Activated CD8-positive, alpha-beta memory T cell treated with anti-CD3 and anti-CD28 coated beads for 48 hours (primary cell): Measurements from ENCODE around the gene NACA2.
"Not testable (repeated sequence)": the region's sequence is repeated elsewhere in the genome, so short reads cannot be mapped to it uniquely, and the experiment has no call there.

Source experiments
- DNase-seq, 3 experiments: peaks; one replicate each; pipeline ENCODE4 v3.0.0-alpha.2; 2020; ENCODE audit warnings: low read depth in 2 of 3, low spot score in 2 of 3

Gene NACA2

DNA sequence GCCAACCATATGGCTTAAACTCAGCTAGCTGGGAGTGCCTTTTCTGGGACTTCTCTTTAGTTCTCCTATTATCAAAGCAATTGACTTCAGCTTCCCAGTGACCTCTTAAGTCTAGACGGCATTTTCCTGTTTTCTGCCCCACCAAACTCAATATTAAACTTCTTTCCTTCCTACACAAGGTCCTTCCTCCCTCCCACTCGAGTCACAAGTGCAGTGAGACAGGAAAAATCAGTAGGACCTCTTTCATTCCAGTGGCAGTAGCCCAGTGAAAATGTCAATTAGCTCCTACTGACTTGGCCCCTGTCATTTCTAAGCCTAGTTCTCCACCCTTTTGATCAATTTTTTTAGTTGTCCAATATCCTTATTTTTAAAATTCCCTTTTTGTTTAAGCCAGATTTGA is 9.6 kb upstream of the NACA2 start:
- DNase-seq: no peak

- DNase-seq: no peak
Measured at GRCh38 chr17:61599608-61600007, 8.6 kb upstream of the NACA2 start.

DNA sequence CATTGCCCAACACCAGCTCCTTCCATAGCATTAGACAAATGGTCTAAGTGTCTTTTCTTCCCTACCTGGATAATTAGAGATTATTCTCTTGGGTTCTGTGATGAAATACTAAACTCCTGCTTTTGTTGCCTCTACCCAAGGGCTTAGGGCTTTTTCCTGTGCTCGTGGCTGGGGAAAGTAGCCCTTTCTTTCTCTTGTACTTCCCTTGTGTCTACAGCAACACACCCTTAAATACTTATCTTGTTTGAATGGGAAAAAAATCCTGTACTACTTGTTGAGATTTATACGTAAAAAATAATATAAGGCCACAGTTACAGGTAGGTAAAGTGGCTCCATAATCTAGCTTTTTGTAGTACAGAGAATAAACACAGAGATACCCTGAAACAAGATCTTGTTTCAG is 7.0 kb upstream of the NACA2 start:
- DNase-seq: no peak

GRCh38 chr17:61597607-61598006 is 6.6 kb upstream of the NACA2 start:
- DNase-seq: no peak

GRCh38 chr17:61595418-61596186 is 4.6 kb upstream of the NACA2 start:
- no peak for DNase-seq

GRCh38 chr17:61594294-61594825 is 3.3 kb upstream of the NACA2 start:
- no peak for DNase-seq

GRCh38 chr17:61593426-61593825 is 2.4 kb upstream of the NACA2 start:
- no peak for DNase-seq

GRCh38 chr17:61591930-61592329 is 911 bp upstream of the NACA2 start:
- DNase-seq: no peak

- no peak for DNase-seq
Measured at GRCh38 chr17:61589990-61590389, 1.0 kb downstream of the NACA2 start.

DNA sequence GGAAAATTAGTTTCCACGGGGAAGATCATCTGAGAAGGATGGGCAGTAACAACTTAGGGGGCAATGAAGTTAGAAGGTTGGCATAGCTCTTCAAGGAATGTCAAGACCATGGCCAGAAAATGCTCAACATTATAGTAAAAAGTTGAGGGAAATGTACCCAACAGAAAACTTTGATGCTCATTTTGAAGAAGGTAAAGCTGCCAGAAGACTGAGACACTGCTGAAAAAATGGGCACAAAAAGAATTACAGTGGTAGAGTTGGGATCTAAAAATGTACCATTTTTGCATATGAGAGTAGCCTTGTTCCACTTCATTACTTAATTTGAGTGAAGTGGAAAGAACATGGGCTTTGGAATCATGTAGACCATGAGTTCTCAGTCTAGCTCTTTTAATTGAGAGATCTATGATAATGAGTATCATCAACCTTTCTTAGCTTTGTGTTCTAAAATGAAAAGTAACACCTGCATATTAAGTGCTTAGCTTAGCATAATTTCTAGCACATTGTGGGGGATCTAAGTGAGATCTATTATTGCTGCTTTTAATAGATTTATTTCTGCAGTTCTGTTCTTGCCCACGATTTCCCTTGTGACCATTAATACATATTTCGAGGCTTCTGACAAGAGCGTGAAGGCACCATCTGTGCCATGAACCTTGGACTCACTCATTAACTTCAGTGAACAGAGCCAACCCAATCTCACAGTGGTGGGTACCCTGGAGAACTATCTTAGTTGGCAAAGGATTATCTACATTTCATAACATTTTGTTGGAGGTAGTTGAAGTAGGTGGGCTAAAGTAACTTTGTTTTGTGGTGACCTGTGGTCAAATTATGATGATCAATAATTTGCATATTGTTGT is 3.0 kb downstream of the NACA2 start:
- no peak for DNase-seq

GRCh38 chr17:61587242-61587641 is 3.8 kb downstream of the NACA2 start:
- DNase-seq: no peak

GRCh38 chr17:61586622-61587021 is 4.4 kb downstream of the NACA2 start:
- DNase-seq: not testable (repeated sequence)

DNA sequence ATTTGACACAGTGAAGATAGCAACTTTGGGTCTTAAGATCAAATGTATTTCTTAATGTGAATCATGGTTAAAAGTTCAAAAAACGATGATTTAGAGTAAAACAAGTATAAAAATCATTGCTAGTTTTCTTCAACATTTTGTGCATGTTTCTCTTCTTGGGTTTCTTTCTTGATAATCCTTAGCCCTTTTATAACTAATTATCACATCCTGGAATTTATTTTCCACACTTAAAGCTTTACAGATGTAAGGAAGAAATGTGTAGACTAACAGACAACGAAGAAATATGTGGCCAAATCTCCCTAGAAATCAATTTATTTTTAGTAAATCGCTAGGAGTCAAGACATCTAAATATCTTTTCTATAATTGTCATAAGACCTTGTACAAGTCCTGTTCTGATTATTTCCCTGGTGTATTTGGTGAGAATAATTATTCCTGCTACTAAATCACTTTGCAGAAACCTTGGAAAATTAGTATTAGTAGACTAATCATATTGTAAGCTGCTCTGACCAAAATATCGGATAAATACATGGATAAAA is 4.9 kb downstream of the NACA2 start:
- no peak for DNase-seq

- no peak for DNase-seq
Measured at GRCh38 chr17:61584866-61585265, 6.2 kb downstream of the NACA2 start.

GRCh38 chr17:61584266-61584665 is 6.8 kb downstream of the NACA2 start:
- DNase-seq: no peak

DNA sequence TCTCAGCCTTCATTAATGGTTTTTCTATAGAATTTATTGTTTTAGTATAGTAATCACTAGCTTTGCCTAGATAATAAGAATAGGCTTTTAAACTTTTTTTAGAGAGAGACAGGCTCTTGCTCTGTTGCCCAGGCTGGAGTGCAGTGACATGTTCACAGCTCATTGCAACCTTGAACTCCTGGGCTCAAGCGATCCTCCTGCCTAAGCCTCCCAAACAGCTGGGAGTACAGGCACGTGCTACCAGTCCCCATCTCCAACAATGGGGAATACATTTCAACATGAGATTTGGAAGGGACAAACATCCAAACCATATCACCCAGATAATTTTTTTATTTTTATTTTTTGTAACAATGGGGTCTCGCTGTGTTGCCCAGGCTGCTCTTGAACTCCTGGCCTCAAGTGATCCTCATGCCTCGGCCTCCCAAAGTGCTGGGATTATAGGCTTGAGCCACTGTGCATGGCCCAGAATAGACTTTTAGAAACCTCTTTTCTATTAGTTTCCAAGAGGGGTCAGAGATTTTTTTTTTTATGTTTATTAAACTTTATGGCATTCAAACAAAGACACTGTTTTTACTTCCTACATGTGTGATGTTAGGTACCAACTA is 7.3 kb downstream of the NACA2 start:
- DNase-seq: no peak

DNA sequence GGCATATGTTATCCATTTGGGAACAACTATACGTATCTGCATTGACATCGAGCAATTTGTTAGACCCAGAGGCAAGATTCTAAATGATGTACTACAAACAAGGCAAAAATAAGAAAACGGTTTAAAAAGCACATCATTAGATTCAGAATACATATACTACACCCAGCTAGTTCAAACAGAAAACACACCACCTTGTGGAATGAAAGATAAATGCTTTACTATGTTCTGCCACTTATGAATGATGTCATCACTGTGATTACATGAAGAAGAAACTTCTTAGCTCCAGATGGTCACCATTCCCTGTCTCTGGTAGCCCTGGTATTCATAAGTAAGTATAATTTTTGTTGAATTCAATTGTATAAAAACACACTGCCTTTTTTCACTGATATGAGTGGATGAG is 7.8 kb downstream of the NACA2 start:
- no peak for DNase-seq

DNA sequence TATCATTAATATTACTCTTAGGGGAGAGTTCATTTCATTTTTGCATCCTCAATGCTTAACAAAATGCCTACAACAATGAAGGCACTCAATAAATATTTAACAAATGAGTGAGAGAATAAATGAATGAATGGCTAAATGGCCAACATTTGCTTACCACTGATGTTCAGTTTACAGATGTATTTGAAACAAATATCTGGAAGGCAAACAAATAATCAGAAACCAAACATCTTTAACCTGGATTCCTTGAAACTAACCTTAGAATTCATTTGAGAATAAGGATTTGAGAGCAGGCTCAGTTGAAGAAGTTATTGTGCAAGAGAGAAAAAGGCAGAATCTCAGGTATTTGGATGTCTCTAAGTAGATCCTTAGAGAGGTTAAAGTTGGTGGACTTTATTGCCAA is 8.4 kb downstream of the NACA2 start:
- no peak for DNase-seq

GRCh38 chr17:61581611-61582349 is 9.2 kb downstream of the NACA2 start:
- no peak for DNase-seq

DNA sequence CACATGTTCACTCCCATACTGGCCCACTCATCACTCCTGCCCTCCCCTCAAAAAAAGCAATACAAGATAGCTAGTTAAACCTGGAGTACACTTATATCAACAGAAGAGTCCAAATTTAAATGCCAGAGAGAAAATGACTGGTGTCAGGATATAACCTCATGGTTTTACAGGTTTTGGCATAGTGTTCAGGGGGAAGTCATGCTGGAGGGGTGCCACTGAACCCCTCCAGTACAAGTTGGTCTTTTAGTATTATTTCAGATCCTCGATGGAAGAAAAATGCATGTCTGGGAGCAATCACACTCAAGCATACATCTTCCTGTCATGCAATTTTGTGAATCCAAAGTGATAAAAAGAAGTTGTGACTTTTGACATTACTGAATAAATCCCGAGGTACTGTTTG is 10.5 kb downstream of the NACA2 start:
- DNase-seq: no peak

DNA sequence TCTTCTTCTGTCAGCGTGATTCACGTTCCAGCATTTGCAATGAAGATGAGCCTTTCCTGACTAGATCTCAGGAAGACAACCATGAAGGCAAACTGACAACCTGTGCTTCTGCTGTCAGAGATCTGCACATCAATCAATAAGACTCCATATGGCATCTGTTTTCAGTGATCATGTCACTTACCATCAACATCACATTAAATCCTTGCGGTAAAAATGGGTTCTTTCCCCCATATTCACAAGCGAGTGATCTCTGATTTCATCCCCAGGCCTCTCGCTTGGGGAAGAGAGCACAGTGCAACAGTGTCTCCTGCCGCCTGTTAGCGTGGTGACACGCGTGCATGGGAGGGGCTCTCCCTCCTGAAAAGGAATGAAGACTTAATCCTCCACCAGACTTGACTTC is 11.1 kb downstream of the NACA2 start:
- no peak for DNase-seq
